ENCODE measurements around the gene DNAAF5.

DNA sequence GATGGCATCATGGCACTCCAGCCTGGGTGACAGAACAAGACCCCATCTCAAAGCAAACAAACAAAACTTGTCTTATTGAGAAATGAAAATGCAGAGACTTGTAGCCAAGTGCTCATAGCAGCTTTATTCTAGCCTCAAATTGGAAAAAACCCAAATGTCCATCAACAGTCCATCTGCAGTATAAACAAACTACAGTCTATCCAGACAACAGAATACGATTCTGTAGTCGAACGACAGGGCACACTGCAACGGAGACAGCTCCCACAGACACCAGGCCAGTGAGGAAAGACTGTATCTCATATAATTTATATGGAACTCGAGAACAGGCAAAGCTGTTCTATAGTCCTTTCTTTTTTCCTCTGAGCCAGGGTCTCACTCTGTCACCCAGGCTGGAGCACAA lies 65.0 kb downstream of the DNAAF5 start:
- TF ChIP-seq POLR2A (IDR thresholded peaks at IDR 0.05; ENCODE audit: low read length) = no peak
- TF ChIP-seq GATA1 (IDR thresholded peaks at IDR 0.05; ENCODE audit: low read depth, low read length) = no peak
